GM23248 (cell line): ENCODE results near the gene COX4I1. TPM values are rescaled to one million over a fixed set of nuclear protein-coding genes. Genes with fewer than 3 reads are reported as not detected.

ENCODE experiments used
- DNase-seq: peaks from one replicate; pipeline ENCODE4 v3.0.0-alpha.2; 2015
- H2AFZ ChIP-seq: fragments of 200-600 bp; sonication (generic); 2 replicates; pipeline ENCODE4 v1.6.1; 2016; ENCODE audit warnings: antibody characterized with exemption
- H3F3A ChIP-seq: fragments of 200-600 bp; sonication (generic); 2 replicates; pipeline ENCODE4 v1.6.1; 2016; ENCODE audit warnings: mild to moderate bottlenecking, antibody characterized with exemption, mixed run types; ENCODE audit not compliant: insufficient read depth
- H3K27ac ChIP-seq: fragments of 200-600 bp; sonication (generic); 2 replicates; pipeline ENCODE4 v1.5.1; 2016; ENCODE audit warnings: mild to moderate bottlenecking
- H3K27me3 ChIP-seq: fragments of 200-600 bp; sonication (generic); replicated peaks from 2 replicates; pipeline ENCODE4 v1.6.1; 2016; ENCODE audit warnings: mild to moderate bottlenecking; ENCODE audit not compliant: insufficient read depth
- H3K36me3 ChIP-seq: fragments of 200-600 bp; sonication (generic); 2 replicates; pipeline ENCODE4 v1.6.1; 2016; ENCODE audit warnings: low read depth, mild to moderate bottlenecking
- H3K4me1 ChIP-seq: fragments of 200-600 bp; sonication (generic); 2 replicates; pipeline ENCODE4 v1.6.1; 2016; ENCODE audit warnings: mild to moderate bottlenecking; ENCODE audit not compliant: insufficient read depth
- H3K4me2 ChIP-seq: fragments of 200-600 bp; sonication (generic); one replicate; pipeline ENCODE4 v1.6.1; 2016; ENCODE audit warnings: mild to moderate bottlenecking; ENCODE audit not compliant: unreplicated experiment
- H3K4me3 ChIP-seq: fragments of 200-600 bp; sonication (generic); 2 replicates; pipeline ENCODE4 v1.5.1; 2016; ENCODE audit warnings: mild to moderate bottlenecking
- H3K79me2 ChIP-seq: fragments of 200-600 bp; sonication (generic); 2 replicates; pipeline ENCODE4 v1.6.1; 2016; ENCODE audit warnings: mild to moderate bottlenecking; ENCODE audit not compliant: insufficient read depth
- H3K9ac ChIP-seq: fragments of 200-600 bp; sonication (generic); 2 replicates; pipeline ENCODE4 v1.6.1; 2016; ENCODE audit warnings: mild to moderate bottlenecking
- H3K9me2 ChIP-seq: fragments of 200-600 bp; sonication (generic); 2 replicates; pipeline ENCODE4 v1.6.1; 2016; ENCODE audit warnings: mixed run types, mild to moderate bottlenecking, moderate library complexity; ENCODE audit not compliant: insufficient read depth
- H3K9me3 ChIP-seq: fragments of 200-600 bp; sonication (generic); one replicate; pipeline ENCODE4 v1.6.1; 2017; ENCODE audit warnings: low read depth
- H4K20me1 ChIP-seq: fragments of 200-600 bp; sonication (generic); 2 replicates; pipeline ENCODE4 v1.6.0; 2016; ENCODE audit not compliant: insufficient read depth
- EZH2 ChIP-seq: fragments of 200-600 bp; sonication (generic); IDR thresholded peaks from 2 replicates; pipeline ENCODE4 v1.6.1; 2018; ENCODE audit warnings: antibody characterized with exemption, mild to moderate bottlenecking; ENCODE audit not compliant: insufficient read depth, poor library complexity, severe bottlenecking
- EZH2phosphoT487 ChIP-seq: fragments of 200-600 bp; sonication (generic); IDR thresholded peaks from 2 replicates; pipeline ENCODE4 v1.6.1; 2018; ENCODE audit warnings: antibody characterized with exemption, moderate library complexity, mild to moderate bottlenecking, low read depth; ENCODE audit not compliant: insufficient read depth
- WGBS, 2 experiments: methylation state at CpG; one replicate each; pipeline ENCODE4 v1.1.6; 2015 to 2017; ENCODE audit warnings: low lambda C conversion rate in 2 of 2, low coverage in 1 of 2; ENCODE audit errors: missing lambda C conversion rate in 2 of 2; 5-methylcytosine and 5-hydroxymethylcytosine counted together
- in situ Hi-C: fragments of 300-500 bp; cut with MboI; formaldehyde crosslinking; loops from 2 replicates; pipeline ENCODE4 v1.15.0; 2020
- polyA plus RNA-seq: library from polyadenylated mRNA; unstranded; fragments of >200 nt; fragmentation: Nextera tagmentation; extraction: Ambion mirVana; gene quantifications from 2 replicates; pipeline ENCODE4 v1.2.1, GENCODE V29; 2016
- total RNA-seq: library from RNA; depleted of rRNA; stranded (reverse); fragments of >200 nt; shearing (Covaris generic); gene quantifications from 2 replicates; pipeline ENCODE4 v1.2.3, GENCODE V29; 2014

COX4I1 gene
- total and polyA plus RNA-seq, 2 experiments from 2014 or later: 390 to 566 TPM

DNA sequence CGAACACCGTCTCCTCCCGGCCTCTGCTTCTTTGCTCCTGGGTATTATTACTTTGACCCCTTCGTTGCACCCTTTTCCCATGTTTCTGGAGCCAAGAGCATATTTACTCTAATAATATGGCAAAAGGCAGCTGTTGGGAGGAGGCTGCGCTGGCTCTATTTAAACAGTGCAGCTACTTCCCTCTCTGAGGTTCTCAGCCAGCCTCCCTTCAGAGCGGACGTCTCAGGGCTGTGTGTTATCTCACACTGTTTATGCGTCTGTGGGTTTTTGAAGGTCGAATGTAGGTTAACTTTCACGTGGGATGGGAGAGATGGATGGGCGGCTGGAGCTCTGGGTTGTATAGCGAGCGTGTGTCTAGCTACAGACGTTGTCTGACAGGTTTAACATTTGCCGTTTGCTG is 45.3 kb downstream of the COX4I1 start:
- DNase-seq: no peak
- 7 to 10% methylated on average over 15 of the region's 15 CpGs for WGBS, 2 experiments
- Histone ChIP-seq H3K4me1 (no peaks in the 10 kb centered on the region), H3K27me3 (peaks cover 61% of the 10 kb centered on the region), H3K9me2 (no peaks in the 10 kb centered on the region), H3F3A (no peaks in the 10 kb centered on the region), H3K36me3 (no peaks in the 10 kb centered on the region), H3K9ac (no peak overlapping the region), H3K9me3 (no peaks in the 10 kb centered on the region), H4K20me1 (no peaks in the 10 kb centered on the region), H3K4me3 (no peak overlapping the region), H2AFZ (no peak overlapping the region), H3K27ac (no peak overlapping the region), H3K4me2 (no peak overlapping the region), H3K79me2 (no peaks in the 10 kb centered on the region)
- in situ Hi-C loops: loop anchor here (25.0 kb wide), 1 partner anchor 668 kb away; the partner anchor contains the start of gene FOXF1
- no peak for TF ChIP-seq EZH2
- TF ChIP-seq EZH2phosphoT487: no peak

DNA sequence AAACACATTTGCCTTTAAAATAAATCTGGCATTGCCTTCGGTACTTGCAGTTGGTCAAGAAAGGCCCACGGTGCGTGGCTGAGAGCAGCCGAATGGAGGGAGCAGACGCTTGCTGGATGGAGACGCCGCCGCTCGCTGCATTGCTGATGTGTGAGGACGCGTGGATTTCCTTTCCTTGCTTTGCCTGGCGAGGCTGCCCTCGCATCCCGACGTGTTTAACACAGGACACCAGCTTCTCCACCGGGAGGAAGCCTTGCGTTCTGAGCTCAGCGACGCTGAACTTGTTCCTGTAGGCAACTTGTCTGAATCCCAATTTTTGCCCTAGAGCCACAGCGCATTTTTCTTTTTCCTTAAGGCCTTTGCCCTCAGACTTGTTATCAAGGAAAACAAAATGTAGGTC is 45.8 kb downstream of the COX4I1 start:
- in situ Hi-C loops: loop anchor here (25.0 kb wide), 1 partner anchor 667 kb away; the partner anchor contains the start of gene FOXF1
- H3K27me3 ChIP-seq: peaks cover 61% of the 10 kb centered on the region
- no peaks in the 10 kb centered on the region for H3K36me3 ChIP-seq
- no peak overlapping the region for H3K4me2 ChIP-seq
- no peaks in the 10 kb centered on the region for H3K4me1 ChIP-seq
- no peak overlapping the region for H2AFZ ChIP-seq
- H3K9ac ChIP-seq: no peak overlapping the region
- H3K27ac ChIP-seq: no peak overlapping the region
- no peak for TF ChIP-seq EZH2phosphoT487
- no peak for TF ChIP-seq EZH2
- DNase-seq: no peak
- 49 to 50% methylated on average over 20 of the region's 20 CpGs for whole genome bisulfite sequencing, 2 experiments
- no peaks in the 10 kb centered on the region for H3F3A ChIP-seq
- H3K79me2 ChIP-seq: no peaks in the 10 kb centered on the region
- H3K9me2 ChIP-seq: no peaks in the 10 kb centered on the region
- H4K20me1 ChIP-seq: no peaks in the 10 kb centered on the region
- no peaks in the 10 kb centered on the region for H3K9me3 ChIP-seq
- H3K4me3 ChIP-seq: no peak overlapping the region

DNA sequence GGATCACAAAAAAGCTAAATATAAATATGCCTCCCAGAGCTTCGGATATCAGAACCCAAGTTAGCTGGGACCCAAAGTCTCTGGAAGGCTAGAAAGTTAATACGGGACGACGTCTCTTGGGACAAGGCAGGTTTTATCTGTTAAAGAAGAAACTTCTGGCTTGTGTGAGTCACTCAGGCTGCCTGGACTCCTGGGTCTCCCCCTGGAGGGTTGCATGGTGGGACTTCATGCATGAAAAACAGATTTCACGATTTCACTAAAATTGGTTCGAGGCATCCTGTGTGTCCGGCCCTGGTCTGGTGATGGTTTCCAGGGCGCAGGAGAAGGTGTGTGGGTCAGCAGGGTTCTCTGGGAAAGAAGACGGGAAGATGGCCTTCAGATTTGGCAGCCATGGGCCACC is 47.0 kb downstream of the COX4I1 start:
- no peak for DNase-seq
- Histone ChIP-seq H3K9ac (no peak overlapping the region), H3K4me2 (no peak overlapping the region), H3K27ac (no peak overlapping the region), H3K79me2 (no peaks in the 10 kb centered on the region), H3K9me3 (no peaks in the 10 kb centered on the region), H3K4me3 (no peak overlapping the region), H3F3A (no peaks in the 10 kb centered on the region), H2AFZ (no peak overlapping the region), H3K9me2 (no peaks in the 10 kb centered on the region), H3K27me3 (peaks cover 65% of the 10 kb centered on the region), H3K36me3 (no peaks in the 10 kb centered on the region), H4K20me1 (no peaks in the 10 kb centered on the region), H3K4me1 (no peaks in the 10 kb centered on the region)
- in situ Hi-C loops: loop anchor here (25.0 kb wide), 1 partner anchor 666 kb away; the partner anchor contains the start of gene FOXF1
- 73 to 74% methylated on average over 9 of the region's 9 CpGs for WGBS, 2 experiments
- TF ChIP-seq EZH2phosphoT487 (no peak), EZH2 (no peak)

DNA sequence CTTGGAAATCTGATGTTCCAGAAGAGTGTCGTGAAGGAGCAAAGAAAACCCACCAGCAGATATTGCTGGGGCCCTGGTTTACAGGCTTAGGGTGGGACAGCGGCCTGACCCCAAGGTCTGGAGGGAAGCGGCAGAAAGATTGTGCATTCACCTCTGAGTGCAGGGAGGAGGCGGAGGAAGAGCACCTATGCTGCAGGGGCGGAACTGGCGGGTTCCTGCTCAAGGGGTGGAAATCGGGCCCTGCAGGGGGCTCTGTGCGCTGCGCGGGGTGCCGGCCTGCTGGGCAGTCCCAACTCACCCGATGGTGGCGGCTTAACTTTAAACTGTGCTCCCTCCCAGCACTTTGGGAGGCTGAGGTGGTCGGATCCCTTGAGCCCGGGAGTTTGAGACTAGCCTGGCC is 47.5 kb downstream of the COX4I1 start:
- no peaks in the 10 kb centered on the region for H3K79me2 ChIP-seq
- H2AFZ ChIP-seq: no peak overlapping the region
- WGBS, 2 experiments: 69 to 70% methylated on average over 14 to 15 of the region's 15 CpGs
- DNase-seq: no peak
- H3K27me3 ChIP-seq: peaks cover 67% of the 10 kb centered on the region
- H3K4me1 ChIP-seq: no peaks in the 10 kb centered on the region
- no peak overlapping the region for H3K27ac ChIP-seq
- H3K4me2 ChIP-seq: no peak overlapping the region
- no peak overlapping the region for H3K4me3 ChIP-seq
- H3K9me3 ChIP-seq: no peaks in the 10 kb centered on the region
- no peaks in the 10 kb centered on the region for H3F3A ChIP-seq
- H3K9me2 ChIP-seq: no peaks in the 10 kb centered on the region
- H4K20me1 ChIP-seq: no peaks in the 10 kb centered on the region
- H3K9ac ChIP-seq: no peak overlapping the region
- no peak for TF ChIP-seq EZH2
- TF ChIP-seq EZH2phosphoT487: no peak
- in situ Hi-C loops: loop anchor here (25.0 kb wide), 1 partner anchor 665 kb away; the partner anchor contains the start of gene FOXF1
- no peaks in the 10 kb centered on the region for H3K36me3 ChIP-seq
